ENCODE measurements around the gene G6PD. TPM values are rescaled to one million over a fixed set of nuclear protein-coding genes. Genes with fewer than 3 reads are reported as not detected.
"Not testable (repeated sequence)": the region's sequence is repeated elsewhere in the genome, so short reads cannot be mapped to it uniquely, and the experiment has no call there.

Gene G6PD
- polyA plus RNA-seq, 1 experiment, result 172 TPM

- TF ChIP-seq, protein P1, sequence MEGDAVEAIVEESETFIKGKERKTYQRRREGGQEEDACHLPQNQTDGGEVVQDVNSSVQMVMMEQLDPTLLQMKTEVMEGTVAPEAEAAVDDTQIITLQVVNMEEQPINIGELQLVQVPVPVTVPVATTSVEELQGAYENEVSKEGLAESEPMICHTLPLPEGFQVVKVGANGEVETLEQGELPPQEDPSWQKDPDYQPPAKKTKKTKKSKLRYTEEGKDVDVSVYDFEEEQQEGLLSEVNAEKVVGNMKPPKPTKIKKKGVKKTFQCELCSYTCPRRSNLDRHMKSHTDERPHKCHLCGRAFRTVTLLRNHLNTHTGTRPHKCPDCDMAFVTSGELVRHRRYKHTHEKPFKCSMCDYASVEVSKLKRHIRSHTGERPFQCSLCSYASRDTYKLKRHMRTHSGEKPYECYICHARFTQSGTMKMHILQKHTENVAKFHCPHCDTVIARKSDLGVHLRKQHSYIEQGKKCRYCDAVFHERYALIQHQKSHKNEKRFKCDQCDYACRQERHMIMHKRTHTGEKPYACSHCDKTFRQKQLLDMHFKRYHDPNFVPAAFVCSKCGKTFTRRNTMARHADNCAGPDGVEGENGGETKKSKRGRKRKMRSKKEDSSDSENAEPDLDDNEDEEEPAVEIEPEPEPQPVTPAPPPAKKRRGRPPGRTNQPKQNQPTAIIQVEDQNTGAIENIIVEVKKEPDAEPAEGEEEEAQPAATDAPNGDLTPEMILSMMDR (IDR thresholded peaks at IDR 0.05; ENCODE audit: low read depth, low read length), result no peak
- DNase-seq (ENCODE audit: low read depth, low spot score), result no peak
- H3K9me3 ChIP-seq (ENCODE audit: control insufficient read depth, insufficient read depth, low read length), result no peaks in the 10 kb centered on the region
- ChIA-PET CTCF (no interaction called here), POLR2A (no interaction called here)
- H3K27me3 ChIP-seq (ENCODE audit: control insufficient read depth, insufficient read depth, low read length), result peaks cover 8% of the 10 kb centered on the region
- H3K27ac ChIP-seq (ENCODE audit: low read depth, low read length), result no peak overlapping the region
- H3K4me3 ChIP-seq (ENCODE audit: low read depth, low read length), result no peak overlapping the region
Measured at GRCh38 chrX:154592505-154592904, 45.9 kb upstream of the G6PD start.

DNA sequence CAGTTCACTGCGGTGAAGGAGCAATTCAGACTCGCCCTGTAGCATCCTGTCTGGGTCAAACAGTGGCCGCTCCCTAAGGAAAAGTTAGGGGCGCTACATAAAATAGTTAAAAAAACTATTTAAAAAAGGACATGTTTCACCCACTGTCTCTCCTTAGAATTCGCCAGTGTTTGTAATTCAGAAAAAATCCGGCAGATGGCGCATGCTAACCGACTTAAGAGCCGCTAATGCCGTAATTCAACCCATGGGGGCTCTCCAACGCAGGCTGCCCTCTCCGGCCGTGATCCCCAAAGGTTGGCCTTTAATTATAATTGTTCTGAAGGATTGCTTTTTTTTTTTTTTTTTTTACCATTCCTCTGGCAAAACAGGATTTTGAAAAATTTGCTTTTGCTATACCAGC is 43.8 kb upstream of the G6PD start:
- H3K27ac ChIP-seq (ENCODE audit: low read depth, low read length); DNase-seq (ENCODE audit: low read depth, low spot score); POLR2A ChIA-PET; H3K4me3 ChIP-seq (ENCODE audit: low read depth, low read length); H3K9me3 ChIP-seq (ENCODE audit: control insufficient read depth, insufficient read depth, low read length); H3K27me3 ChIP-seq (ENCODE audit: control insufficient read depth, insufficient read depth, low read length); CTCF ChIA-PET: not testable (repeated sequence)

GRCh38 chrX:154584585-154585183 is 38.0 kb upstream of the G6PD start, which contains the start of gene CTAG1A:
CTAG1A (plus strand) TSS chrX:154585133; CDS start chrX:154585207, 74 bp downstream.
- CTCF ChIA-PET; H3K27ac ChIP-seq (ENCODE audit: low read depth, low read length); POLR2A ChIA-PET; H3K9me3 ChIP-seq (ENCODE audit: control insufficient read depth, insufficient read depth, low read length); H3K27me3 ChIP-seq (ENCODE audit: control insufficient read depth, insufficient read depth, low read length); DNase-seq (ENCODE audit: low read depth, low spot score); H3K4me3 ChIP-seq (ENCODE audit: low read depth, low read length): not testable (repeated sequence)

- POLR2A ChIA-PET; H3K9me3 ChIP-seq (ENCODE audit: control insufficient read depth, insufficient read depth, low read length); CTCF ChIA-PET; DNase-seq (ENCODE audit: low read depth, low spot score); H3K27ac ChIP-seq (ENCODE audit: low read depth, low read length); H3K27me3 ChIP-seq (ENCODE audit: control insufficient read depth, insufficient read depth, low read length); H3K4me3 ChIP-seq (ENCODE audit: low read depth, low read length): not testable (repeated sequence)
Measured at GRCh38 chrX:154582994-154583393, 36.3 kb upstream of the G6PD start.

- H3K9me3 ChIP-seq (ENCODE audit: control insufficient read depth, insufficient read depth, low read length); H3K4me3 ChIP-seq (ENCODE audit: low read depth, low read length); H3K27me3 ChIP-seq (ENCODE audit: control insufficient read depth, insufficient read depth, low read length); H3K27ac ChIP-seq (ENCODE audit: low read depth, low read length); DNase-seq (ENCODE audit: low read depth, low spot score); POLR2A ChIA-PET; CTCF ChIA-PET: not testable (repeated sequence)
Measured at GRCh38 chrX:154575076-154575475, 28.4 kb upstream of the G6PD start.

DNA sequence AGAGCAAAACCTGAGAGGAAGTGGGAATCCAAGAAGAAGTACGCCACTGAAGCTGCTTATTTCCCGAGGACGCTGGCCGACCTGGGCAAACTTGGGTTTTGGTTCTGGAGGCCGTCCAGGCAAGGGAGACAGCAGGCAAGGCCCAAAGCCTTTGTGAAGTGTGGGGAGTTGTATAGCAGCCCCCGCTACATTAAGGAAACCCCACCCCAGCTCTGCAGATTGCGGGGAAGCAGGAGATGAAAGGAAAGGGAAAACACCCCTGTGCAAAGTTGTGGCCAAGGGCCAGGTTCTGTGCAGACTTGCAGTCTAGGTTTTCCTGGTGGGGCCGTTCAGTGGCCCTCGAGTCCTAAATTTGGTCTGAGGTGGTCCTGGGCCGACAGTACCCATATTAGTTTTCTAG is 26.4 kb upstream of the G6PD start:
- H3K27me3 ChIP-seq (ENCODE audit: control insufficient read depth, insufficient read depth, low read length); CTCF ChIA-PET; POLR2A ChIA-PET; DNase-seq (ENCODE audit: low read depth, low spot score); H3K27ac ChIP-seq (ENCODE audit: low read depth, low read length); H3K9me3 ChIP-seq (ENCODE audit: control insufficient read depth, insufficient read depth, low read length); H3K4me3 ChIP-seq (ENCODE audit: low read depth, low read length): not testable (repeated sequence)

- H3K4me3 ChIP-seq (ENCODE audit: low read depth, low read length); H3K27me3 ChIP-seq (ENCODE audit: control insufficient read depth, insufficient read depth, low read length); CTCF ChIA-PET; H3K9me3 ChIP-seq (ENCODE audit: control insufficient read depth, insufficient read depth, low read length); POLR2A ChIA-PET; DNase-seq (ENCODE audit: low read depth, low spot score); H3K27ac ChIP-seq (ENCODE audit: low read depth, low read length): not testable (repeated sequence)
Measured at GRCh38 chrX:154570361-154570760, 23.7 kb upstream of the G6PD start.

- POLR2A ChIA-PET; H3K27me3 ChIP-seq (ENCODE audit: control insufficient read depth, insufficient read depth, low read length); H3K27ac ChIP-seq (ENCODE audit: low read depth, low read length); H3K4me3 ChIP-seq (ENCODE audit: low read depth, low read length); DNase-seq (ENCODE audit: low read depth, low spot score); CTCF ChIA-PET; H3K9me3 ChIP-seq (ENCODE audit: control insufficient read depth, insufficient read depth, low read length): not testable (repeated sequence)
Measured at GRCh38 chrX:154562295-154562694, 15.6 kb upstream of the G6PD start.

GRCh38 chrX:154560326-154560725 is 13.7 kb upstream of the G6PD start:
- CTCF ChIA-PET; DNase-seq (ENCODE audit: low read depth, low spot score); POLR2A ChIA-PET; H3K27me3 ChIP-seq (ENCODE audit: control insufficient read depth, insufficient read depth, low read length); H3K27ac ChIP-seq (ENCODE audit: low read depth, low read length); H3K4me3 ChIP-seq (ENCODE audit: low read depth, low read length); H3K9me3 ChIP-seq (ENCODE audit: control insufficient read depth, insufficient read depth, low read length): not testable (repeated sequence)

- H3K27ac ChIP-seq (ENCODE audit: low read depth, low read length); CTCF ChIA-PET; H3K9me3 ChIP-seq (ENCODE audit: control insufficient read depth, insufficient read depth, low read length); H3K27me3 ChIP-seq (ENCODE audit: control insufficient read depth, insufficient read depth, low read length); POLR2A ChIA-PET; DNase-seq (ENCODE audit: low read depth, low spot score); H3K4me3 ChIP-seq (ENCODE audit: low read depth, low read length): not testable (repeated sequence)
Measured at GRCh38 chrX:154558896-154559295, 12.2 kb upstream of the G6PD start.

DNA sequence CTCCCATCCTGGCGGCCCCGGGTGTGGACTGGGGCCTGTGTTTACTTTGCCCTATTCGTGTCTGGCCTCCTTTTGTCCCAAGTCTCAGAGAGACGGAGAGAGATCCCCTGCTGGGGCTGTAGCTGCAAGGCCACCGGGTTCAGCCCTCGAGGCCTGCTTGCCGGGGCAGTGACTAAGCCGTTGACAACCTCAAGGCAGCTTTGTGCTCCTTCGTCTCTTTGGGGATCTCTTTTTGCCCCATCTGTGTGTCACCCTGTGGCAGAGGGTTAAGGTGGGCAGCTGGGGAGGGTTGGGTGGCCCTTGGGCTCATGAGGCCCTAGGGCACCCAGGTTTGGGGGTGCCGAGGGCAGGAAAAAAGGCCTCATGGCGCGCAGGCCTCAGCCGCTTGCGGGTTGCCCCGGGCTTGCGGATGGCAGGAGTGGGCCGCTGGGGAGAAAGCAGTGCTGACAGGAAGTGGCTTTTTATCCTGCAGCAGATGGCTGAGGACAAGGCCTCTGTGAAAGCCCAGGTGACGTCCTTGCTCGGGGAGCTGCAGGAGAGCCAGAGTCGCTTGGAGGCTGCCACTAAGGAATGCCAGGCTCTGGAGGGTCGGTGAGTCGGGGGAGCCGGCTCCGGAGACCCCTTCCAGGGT is 11.5 kb upstream of the G6PD start:
- DNase-seq (ENCODE audit: low read depth, low spot score); H3K4me3 ChIP-seq (ENCODE audit: low read depth, low read length); CTCF ChIA-PET; H3K27ac ChIP-seq (ENCODE audit: low read depth, low read length); H3K9me3 ChIP-seq (ENCODE audit: control insufficient read depth, insufficient read depth, low read length); POLR2A ChIA-PET; H3K27me3 ChIP-seq (ENCODE audit: control insufficient read depth, insufficient read depth, low read length): not testable (repeated sequence)
